GM10266 (cell line): ENCODE data around the gene SPATA13.

Source experiments
- DNase-seq: peaks from one replicate; pipeline ENCODE4 v3.0.0; 2012; ENCODE audit errors: extremely low spot score
- CTCF ChIP-seq: IDR thresholded peaks from 2 replicates; pipeline ENCODE4 v1.5.1; 2012; ENCODE audit warnings: mild to moderate bottlenecking, low read depth; ENCODE audit not compliant: control insufficient read depth, insufficient read depth; ENCODE audit errors: missing control alignments

Gene SPATA13

GRCh38 chr13:24230428-24231072 is 70.0 kb downstream of the SPATA13 start:
- no peak for DNase-seq
- no peak for TF ChIP-seq CTCF

GRCh38 chr13:24231377-24231776 is 70.9 kb downstream of the SPATA13 start:
- no peak for TF ChIP-seq CTCF
- DNase-seq = no peak

GRCh38 chr13:24232037-24232436 is 71.5 kb downstream of the SPATA13 start:
- no peak for DNase-seq
- no peak for TF ChIP-seq CTCF

- DNase-seq = no peak
- no peak for TF ChIP-seq CTCF
Measured at GRCh38 chr13:24232474-24232873, 72.0 kb downstream of the SPATA13 start.

GRCh38 chr13:24233351-24233901 is 72.9 kb downstream of the SPATA13 start:
- no peak for TF ChIP-seq CTCF
- DNase-seq = no peak

- TF ChIP-seq CTCF = no peak
- no peak for DNase-seq
Measured at GRCh38 chr13:24234200-24234915, 73.8 kb downstream of the SPATA13 start.

- no peak for TF ChIP-seq CTCF
- no peak for DNase-seq
Measured at GRCh38 chr13:24237356-24237755, 76.8 kb downstream of the SPATA13 start.
